HepG2 (cell line): ENCODE data around the gene AP3M1. TPM values are rescaled to one million over a fixed set of nuclear protein-coding genes. Genes with fewer than 3 reads are reported as not detected.

Source experiments
- ARHGAP35 ChIP-seq: sonication (generic); formaldehyde crosslinking; IDR thresholded peaks from 2 replicates; pipeline ENCODE4 v1.9.0; 2022; ENCODE audit warnings: mild to moderate bottlenecking, inconsistent platforms, moderate library complexity, missing genetic modification reagents, borderline replicate concordance
- ATAD3A ChIP-seq: sonication (generic); formaldehyde crosslinking; IDR thresholded peaks from 2 replicates; pipeline ENCODE4 v1.4.0; 2020; ENCODE audit warnings: missing genetic modification reagents
- CBX1 ChIP-seq: IDR thresholded peaks from one replicate; pipeline ENCODE4 v1.6.1; 2016; ENCODE audit warnings: antibody characterized with exemption, low read depth
- CENPT ChIP-seq: sonication (generic); formaldehyde crosslinking; IDR thresholded peaks from 2 replicates; pipeline ENCODE4 v1.8.0; 2022; ENCODE audit warnings: low read depth, mild to moderate bottlenecking, moderate library complexity, missing genetic modification reagents
- HNRNPLL ChIP-seq: fragments of 200-400 bp; formaldehyde crosslinking; IDR thresholded peaks from 2 replicates; pipeline ENCODE4 v1.6.1; 2017; ENCODE audit warnings: mild to moderate bottlenecking, low read depth, low read length; ENCODE audit not compliant: poor library complexity, severe bottlenecking
- JUND ChIP-seq: sonication (generic); formaldehyde crosslinking; IDR thresholded peaks from 2 replicates; pipeline ENCODE4 v1.8.0; 2022; ENCODE audit warnings: mild to moderate bottlenecking, missing genetic modification reagents
- KMT2B ChIP-seq: IDR thresholded peaks from 2 replicates; pipeline ENCODE4 v1.6.1; 2016; ENCODE audit warnings: missing genetic modification reagents, missing compliant biosample characterization
- NFAT5 ChIP-seq: sonication (generic); formaldehyde crosslinking; IDR thresholded peaks from 2 replicates; pipeline ENCODE4 v1.4.0; 2020; ENCODE audit warnings: missing genetic modification reagents
- SPEN ChIP-seq: sonication (generic); formaldehyde crosslinking; IDR thresholded peaks from 2 replicates; pipeline ENCODE4 v1.5.1; 2020; ENCODE audit warnings: low read depth, mild to moderate bottlenecking, missing genetic modification reagents
- TEF ChIP-seq: sonication (generic); formaldehyde crosslinking; IDR thresholded peaks from 2 replicates; pipeline ENCODE4 v1.5.0; 2020; ENCODE audit warnings: missing genetic modification reagents
- ZFP36L1 ChIP-seq: sonication (generic); formaldehyde crosslinking; IDR thresholded peaks from 2 replicates; pipeline ENCODE4 v1.8.0; 2022; ENCODE audit warnings: mild to moderate bottlenecking, missing genetic modification reagents, moderate library complexity
- ZNF232 ChIP-seq: sonication (generic); formaldehyde crosslinking; IDR thresholded peaks from 2 replicates; pipeline ENCODE4 v1.4.0; 2020; ENCODE audit warnings: missing genetic modification reagents, borderline replicate concordance
- ZNF329 ChIP-seq: sonication (generic); formaldehyde crosslinking; IDR thresholded peaks from 2 replicates; pipeline ENCODE4 v1.9.0; 2021; ENCODE audit warnings: low read depth, mild to moderate bottlenecking, missing genetic modification reagents
- ZNF451 ChIP-seq: sonication (generic); formaldehyde crosslinking; IDR thresholded peaks from 2 replicates; pipeline ENCODE4 v1.5.0; 2020; ENCODE audit warnings: mild to moderate bottlenecking, missing genetic modification reagents
- ZNF543 ChIP-seq: sonication (generic); formaldehyde crosslinking; IDR thresholded peaks from 2 replicates; pipeline ENCODE4 v1.4.0; 2020; ENCODE audit warnings: mild to moderate bottlenecking, missing genetic modification reagents
- ZNF574 ChIP-seq: sonication (generic); formaldehyde crosslinking; IDR thresholded peaks from 2 replicates; pipeline ENCODE4 v1.4.0; 2020; ENCODE audit warnings: missing genetic modification reagents
- ZNF639 ChIP-seq: conservative IDR thresholded peaks from 2 replicates; pipeline ENCODE4 v1.6.1; 2018; ENCODE audit warnings: missing genetic modification reagents
- ZNF746 ChIP-seq: sonication (generic); formaldehyde crosslinking; IDR thresholded peaks from 2 replicates; pipeline ENCODE4 v1.8.0; 2022; ENCODE audit warnings: mild to moderate bottlenecking, missing genetic modification reagents
- ZNF792 ChIP-seq: IDR thresholded peaks from 2 replicates; pipeline ENCODE4 v1.6.1; 2016
- polyA plus RNA-seq, 8 experiments: library from polyadenylated mRNA; depleted of rRNA in 3 of 8; stranded (reverse) in 7 of 8; unstranded in 1 of 8; fragments of >200 nt; fragmentation: Illumina TruSeq in 4 of 8; extraction: Trizol in 4 of 8; gene quantifications; 2 replicates each; pipeline versions ENCODE4 v1.2.1 to v1.2.3, GENCODE V29; 2011 to 2016; ENCODE audit warnings: low read depth in 4 of 8, missing spikeins in 1 of 8, mixed read lengths in 1 of 8; ENCODE audit not compliant: insufficient read depth in 1 of 8
- total RNA-seq, 5 experiments: library from RNA; depleted of rRNA; stranded (reverse); fragments of >200 nt; fragmentation: Illumina TruSeq; extraction: Trizol; gene quantifications; 2 replicates each; pipeline ENCODE4 v1.2.3, GENCODE V29; 2016; ENCODE audit warnings: low read depth in 1 of 5

The AP3M1 gene
- total and polyA plus RNA-seq, 2 of the 13 experiments (the other 11 are each of a cell fraction or from before 2014, with no cell fraction given) = 29.0 to 31.6 TPM

- TF ChIP-seq ZNF574 (CRISPR knock-in tag) (peak; percentile 26; the same call in 1 of the 2 replicates), JUND (no peak), ZNF746 (CRISPR knock-in tag) (no peak; the same call in 1 of the 2 replicates), ZNF232 (CRISPR knock-in tag) (peak; percentile 70; the same call in 1 of the 2 replicates), ZNF543 (CRISPR knock-in tag) (no peak), ZNF329 (0 out of 2 replicates have a peak, but pooled peaks have one; percentile 57), ARHGAP35 (peak; percentile 19; the same call in 1 of the 2 replicates), KMT2B (CRISPR knock-in tag) (peak; percentile 67; the same call in 1 of the 2 replicates), CENPT (CRISPR knock-in tag) (no peak), TEF (CRISPR knock-in tag) (no peak), CBX1 (no peak), NFAT5 (CRISPR knock-in tag) (peak; percentile 58; the same call in 1 of the 2 replicates), SPEN (CRISPR knock-in tag) (no peak), ZFP36L1 (no peak), ZNF639 (0 out of 2 replicates have a peak, but pooled peaks have one; percentile 18), ZNF451 (CRISPR knock-in tag) (no peak; the same call in 1 of the 2 replicates), HNRNPLL (peak; percentile 59), ATAD3A (CRISPR knock-in tag) (no peak), ZNF792 (CRISPR knock-in tag) (no peak)
These were observed 606 bp upstream of the AP3M1 start, which contains the start of gene ADK (continued) for GRCh38 chr10:74150990-74151878.
